Stimulated activated CD8-positive, alpha-beta memory T cell treated with anti-CD3 and anti-CD28 coated beads, Interleukin-4, amount 100 ng/mL, for 4 hours (primary cell): ENCODE results near the gene AMN.
"Not testable (repeated sequence)": the region's sequence is repeated elsewhere in the genome, so short reads cannot be mapped to it uniquely, and the experiment has no call there.

ENCODE experiments used
- DNase-seq, 2 donors: peaks; one replicate each; pipeline ENCODE4 v3.0.0-alpha.2; 2020; ENCODE audit warnings: low read depth in 2 of 2, low spot score in 1 of 2

The AMN gene

GRCh38 chr14:102911991-102912761 lies 10.3 kb upstream of the AMN start:
- no peak for DNase-seq

DNA sequence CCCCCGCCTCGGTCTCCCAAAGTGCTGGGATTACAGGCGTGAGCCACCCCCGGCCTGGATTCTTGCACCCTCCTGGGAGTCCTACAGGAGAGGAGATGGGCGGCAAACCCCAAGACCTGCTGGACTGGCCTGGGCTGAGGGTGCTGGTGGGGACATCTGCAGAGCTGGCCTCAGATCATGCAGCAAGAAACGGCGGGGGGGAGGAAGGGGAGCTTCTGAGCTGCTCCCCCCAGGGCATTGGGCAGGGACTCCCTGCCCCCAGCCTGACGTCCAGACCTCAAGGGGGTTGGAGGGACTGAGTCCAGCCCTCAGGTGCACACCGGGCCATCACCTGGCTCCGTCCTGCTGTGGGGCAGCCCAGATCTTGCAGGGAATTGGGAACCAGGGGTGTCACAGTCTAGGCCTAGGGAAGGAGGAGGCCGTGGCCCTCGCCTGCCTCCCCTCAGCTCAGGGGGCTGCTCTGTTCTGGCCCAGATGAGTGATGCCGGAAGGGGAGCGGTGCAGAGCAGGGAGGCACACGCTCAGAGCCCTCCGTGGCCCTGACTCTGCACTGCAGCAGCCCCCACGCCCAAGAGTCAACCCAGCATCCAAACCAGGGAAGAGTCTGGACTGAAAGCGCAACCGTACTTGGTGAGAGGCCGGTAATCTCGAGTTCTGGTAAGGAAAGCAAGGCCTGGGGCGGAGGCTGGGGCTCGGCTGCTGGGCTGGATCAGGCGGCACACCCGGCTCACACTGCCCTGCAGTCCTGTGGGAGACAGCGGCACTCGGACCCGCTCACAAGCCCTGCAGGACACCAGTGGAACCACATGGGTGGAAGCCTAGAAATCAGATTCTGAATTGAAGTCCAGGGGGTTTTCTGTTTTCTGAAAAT lies 8.9 kb upstream of the AMN start:
- DNase-seq, result no peak

- DNase-seq, result no peak
Observed at GRCh38 chr14:102914474-102915291, 7.8 kb upstream of the AMN start.

GRCh38 chr14:102915292-102916110 lies 7.0 kb upstream of the AMN start:
- DNase-seq, result no peak

- no peak for DNase-seq
Observed at GRCh38 chr14:102916347-102917055, 6.0 kb upstream of the AMN start.

- no peak for DNase-seq
Observed at GRCh38 chr14:102917056-102917385, 5.4 kb upstream of the AMN start.

DNA sequence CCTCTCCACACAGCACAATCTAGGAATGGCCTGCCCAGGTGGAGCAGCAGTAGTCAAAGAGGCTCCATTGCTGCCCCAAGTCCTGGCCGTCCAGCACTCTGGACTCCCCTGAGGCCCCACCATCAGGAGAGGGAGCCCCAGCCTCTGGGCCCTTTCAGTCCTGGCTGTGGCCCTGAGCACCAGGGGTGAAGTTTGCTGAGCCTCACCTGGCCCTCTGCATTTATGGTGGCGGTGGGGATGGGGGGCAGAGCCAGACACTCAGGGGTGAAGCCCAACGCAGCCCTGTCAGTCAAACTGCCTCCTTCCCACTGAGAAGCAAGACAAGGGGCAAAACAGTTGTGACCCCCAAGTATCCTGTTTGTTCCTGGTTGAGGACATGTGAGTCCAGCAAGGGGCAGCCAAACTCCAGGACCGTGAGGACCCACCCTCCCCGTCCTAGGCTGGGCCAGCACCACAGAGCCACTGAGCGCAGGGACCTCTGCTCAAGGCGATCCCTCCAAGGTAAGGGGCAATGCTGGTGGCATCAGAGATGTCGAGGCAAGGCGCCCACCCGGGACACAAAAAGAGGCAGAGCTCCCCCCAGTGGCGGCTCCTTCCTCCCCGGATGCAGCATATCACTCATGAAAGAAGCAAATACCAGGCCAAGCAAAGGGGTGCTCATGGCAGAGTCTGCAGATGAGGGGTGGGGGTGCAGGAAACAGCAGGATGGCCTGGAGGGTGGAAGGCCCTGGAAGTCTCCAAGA lies 4.8 kb upstream of the AMN start:
- DNase-seq, result peak; percentile 29 to 37

DNA sequence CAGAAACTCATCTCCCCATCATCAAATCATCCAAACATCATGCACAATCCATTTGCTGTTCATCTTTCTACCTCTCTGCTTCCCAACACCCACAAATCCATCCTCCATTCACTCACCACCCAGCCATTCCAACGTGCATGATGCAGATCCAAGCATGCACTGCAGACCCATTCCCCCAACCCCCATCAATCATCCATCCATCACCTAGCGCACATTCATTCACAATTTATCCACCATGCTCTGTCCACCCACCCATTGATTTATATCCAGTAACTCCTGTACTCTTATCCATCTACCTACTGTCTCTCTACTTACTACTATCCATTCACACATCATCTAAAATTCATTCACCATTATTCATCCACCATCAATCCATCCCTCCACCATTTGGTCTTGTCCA lies 4.0 kb upstream of the AMN start:
- DNase-seq, result no peak

DNA sequence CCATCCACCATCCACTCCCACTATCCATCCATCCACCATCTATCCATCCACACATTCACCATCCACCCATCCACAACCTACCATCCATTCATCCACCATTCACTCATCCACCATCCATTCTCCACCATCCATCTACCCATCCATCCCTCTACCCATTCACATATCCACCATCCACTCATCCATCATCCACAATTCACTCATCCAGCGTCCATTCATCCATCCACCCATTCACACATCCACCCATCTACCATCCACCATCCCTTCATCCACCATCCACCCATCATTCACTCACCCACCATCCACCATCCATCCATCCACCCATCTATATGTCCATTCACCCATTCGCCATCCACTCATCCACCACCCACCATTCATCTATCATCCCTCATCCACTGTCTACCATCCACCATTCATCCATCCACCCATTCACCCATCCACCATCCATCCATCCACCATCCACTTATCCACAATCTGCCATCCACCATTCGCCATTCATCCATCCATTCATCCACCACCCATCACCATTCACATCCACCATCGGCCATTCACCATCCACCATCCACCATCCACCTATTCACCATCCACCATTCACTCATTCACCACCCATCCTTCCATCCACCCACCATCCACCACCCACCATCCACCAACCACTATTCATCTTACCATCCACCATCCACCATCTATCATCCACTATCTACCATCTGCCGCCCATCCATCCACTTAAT lies 2.0 kb upstream of the AMN start:
- DNase-seq, result no peak

DNA sequence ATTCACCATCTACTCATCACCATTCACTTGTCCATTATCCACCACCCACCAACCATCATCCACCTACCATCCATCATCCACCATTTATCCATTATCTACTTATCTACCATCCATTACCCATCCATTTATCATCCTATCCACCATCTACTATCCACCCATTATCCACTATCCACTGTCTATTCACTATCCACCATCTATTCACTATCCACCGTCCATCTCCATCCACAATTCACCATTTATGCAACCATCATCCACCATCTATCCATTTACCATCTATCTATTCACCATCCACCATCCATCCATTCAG lies 1.5 kb upstream of the AMN start:
- no peak for DNase-seq

- no peak for DNase-seq
Observed at GRCh38 chr14:102923201-102923924, 900 bp downstream of the AMN start.

DNA sequence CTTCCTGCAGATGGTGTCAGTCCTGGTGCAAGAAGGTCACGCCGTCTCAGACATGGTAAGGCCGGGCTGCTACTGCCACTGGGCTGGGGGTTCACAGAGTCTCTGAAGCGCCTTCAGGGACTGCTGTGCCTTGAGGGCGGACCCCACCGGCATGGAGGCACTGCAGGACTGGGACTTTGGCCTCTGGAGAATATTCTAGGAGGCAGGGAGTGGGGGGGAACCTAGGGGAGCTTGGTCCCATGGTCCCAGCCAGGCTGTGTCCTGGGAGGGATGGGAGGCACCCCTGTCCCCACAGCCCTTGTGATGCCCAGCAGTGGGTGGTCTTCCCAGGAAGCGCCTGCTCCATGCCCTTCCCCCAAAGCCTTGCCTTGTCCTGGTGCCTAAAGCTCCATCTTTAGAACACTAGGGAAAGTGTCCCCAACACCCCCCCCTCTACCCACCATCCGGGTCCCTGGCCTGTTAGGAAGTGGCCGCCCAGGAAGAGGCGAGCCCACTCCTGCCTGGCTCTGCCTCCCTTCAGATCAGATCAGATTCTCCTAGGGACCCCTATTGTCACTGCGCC lies 1.5 kb downstream of the AMN start:
- DNase-seq, result no peak

DNA sequence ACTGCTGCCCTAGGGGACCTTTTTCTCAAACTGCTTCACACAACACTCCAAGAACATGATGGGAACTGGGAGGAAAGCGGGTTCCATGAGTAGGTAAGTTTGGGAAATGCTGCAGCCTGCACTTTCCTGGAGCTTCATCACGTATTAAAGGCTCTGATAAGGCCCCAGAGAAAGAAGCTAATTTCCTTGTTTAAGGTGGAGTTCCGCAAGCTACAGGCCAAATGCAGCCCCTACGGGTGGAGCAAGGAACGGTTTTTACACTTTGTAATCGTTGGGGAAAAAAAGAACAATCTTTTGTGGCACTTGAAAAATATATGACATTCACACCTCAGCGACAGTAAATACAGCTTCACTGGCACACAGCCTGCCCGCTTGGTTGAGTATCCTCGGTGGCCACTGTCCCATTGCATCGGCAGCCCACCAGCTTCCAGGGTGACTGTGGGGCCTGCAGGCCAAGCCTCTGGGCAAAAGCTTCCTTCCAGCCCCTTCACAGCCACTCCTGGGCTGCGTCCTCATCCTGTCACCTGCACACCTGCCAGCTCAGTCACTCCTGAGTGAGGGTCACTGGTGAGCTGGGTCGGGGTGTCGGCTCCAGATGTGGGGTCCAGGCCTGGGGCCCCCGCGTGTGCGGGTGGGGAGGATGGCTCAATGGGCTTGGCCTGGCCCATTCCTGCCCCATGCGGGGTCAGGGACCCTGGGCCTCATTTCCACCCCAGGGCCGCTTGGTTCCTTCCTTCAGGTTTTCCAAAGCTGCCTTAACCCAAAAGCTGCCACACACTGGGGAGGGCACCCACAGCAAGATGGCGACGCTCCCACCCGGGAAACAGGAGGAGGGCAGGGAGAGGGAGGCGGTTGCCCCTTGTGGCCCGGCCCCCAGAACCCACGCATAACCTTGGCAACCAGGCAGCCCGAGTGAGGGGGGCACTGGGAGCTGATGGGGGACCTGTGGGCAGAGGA lies 2.4 kb downstream of the AMN start:
- DNase-seq, result no peak

GRCh38 chr14:102925646-102926045 lies 3.2 kb downstream of the AMN start:
- no peak for DNase-seq

- DNase-seq, result no peak
Observed at GRCh38 chr14:102926104-102926503, 3.6 kb downstream of the AMN start.

- DNase-seq, result not testable (repeated sequence)
Observed at GRCh38 chr14:102926840-102927239, 4.4 kb downstream of the AMN start.

DNA sequence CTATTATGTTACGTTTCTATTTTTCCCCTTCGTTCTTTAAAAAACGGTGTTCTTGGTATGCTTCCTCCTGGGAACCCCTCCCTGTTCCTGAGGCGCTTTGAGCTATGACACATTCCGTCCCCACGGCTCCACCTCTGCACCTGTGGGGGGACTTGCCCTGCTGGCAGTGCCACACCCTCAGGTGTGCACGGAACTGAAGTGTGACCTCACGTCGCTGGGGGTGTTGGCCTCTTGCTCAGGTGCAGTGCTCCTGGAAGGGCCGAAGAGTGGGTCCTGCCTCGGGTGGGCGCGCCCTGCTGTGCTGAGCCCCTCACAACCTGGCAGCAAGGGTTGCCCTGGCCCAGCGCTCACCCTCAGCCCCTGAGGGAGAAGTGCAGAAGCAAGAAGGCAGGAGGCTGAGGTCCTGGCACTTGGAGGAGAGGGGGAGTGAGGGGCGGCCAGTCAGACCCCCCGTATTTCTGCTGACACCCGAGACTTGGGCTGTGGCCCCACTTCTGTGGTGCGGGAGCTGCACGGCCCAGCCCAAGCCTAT lies 4.9 kb downstream of the AMN start:
- no peak for DNase-seq
